A172 (cell line): ENCODE results near the gene SLC25A29. TPM values are rescaled to one million over a fixed set of nuclear protein-coding genes. Genes with fewer than 3 reads are reported as not detected.
"Not testable (repeated sequence)": the region's sequence is repeated elsewhere in the genome, so short reads cannot be mapped to it uniquely, and the experiment has no call there.

ENCODE experiments used
- DNase-seq: peaks from one replicate; pipeline ENCODE4 v3.0.0-alpha.2; 2015; ENCODE audit warnings: low spot score
- total RNA-seq: library from RNA; depleted of rRNA; stranded (reverse); fragments of >200 nt; shearing (Covaris generic); gene quantifications from 2 replicates; pipeline ENCODE4 v1.2.3, GENCODE V29; 2014; rRNA removed

SLC25A29 gene, protein sequence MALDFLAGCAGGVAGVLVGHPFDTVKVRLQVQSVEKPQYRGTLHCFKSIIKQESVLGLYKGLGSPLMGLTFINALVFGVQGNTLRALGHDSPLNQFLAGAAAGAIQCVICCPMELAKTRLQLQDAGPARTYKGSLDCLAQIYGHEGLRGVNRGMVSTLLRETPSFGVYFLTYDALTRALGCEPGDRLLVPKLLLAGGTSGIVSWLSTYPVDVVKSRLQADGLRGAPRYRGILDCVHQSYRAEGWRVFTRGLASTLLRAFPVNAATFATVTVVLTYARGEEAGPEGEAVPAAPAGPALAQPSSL
- total RNA-seq: 34.7 and 37.5 TPM in 2 replicates

DNA sequence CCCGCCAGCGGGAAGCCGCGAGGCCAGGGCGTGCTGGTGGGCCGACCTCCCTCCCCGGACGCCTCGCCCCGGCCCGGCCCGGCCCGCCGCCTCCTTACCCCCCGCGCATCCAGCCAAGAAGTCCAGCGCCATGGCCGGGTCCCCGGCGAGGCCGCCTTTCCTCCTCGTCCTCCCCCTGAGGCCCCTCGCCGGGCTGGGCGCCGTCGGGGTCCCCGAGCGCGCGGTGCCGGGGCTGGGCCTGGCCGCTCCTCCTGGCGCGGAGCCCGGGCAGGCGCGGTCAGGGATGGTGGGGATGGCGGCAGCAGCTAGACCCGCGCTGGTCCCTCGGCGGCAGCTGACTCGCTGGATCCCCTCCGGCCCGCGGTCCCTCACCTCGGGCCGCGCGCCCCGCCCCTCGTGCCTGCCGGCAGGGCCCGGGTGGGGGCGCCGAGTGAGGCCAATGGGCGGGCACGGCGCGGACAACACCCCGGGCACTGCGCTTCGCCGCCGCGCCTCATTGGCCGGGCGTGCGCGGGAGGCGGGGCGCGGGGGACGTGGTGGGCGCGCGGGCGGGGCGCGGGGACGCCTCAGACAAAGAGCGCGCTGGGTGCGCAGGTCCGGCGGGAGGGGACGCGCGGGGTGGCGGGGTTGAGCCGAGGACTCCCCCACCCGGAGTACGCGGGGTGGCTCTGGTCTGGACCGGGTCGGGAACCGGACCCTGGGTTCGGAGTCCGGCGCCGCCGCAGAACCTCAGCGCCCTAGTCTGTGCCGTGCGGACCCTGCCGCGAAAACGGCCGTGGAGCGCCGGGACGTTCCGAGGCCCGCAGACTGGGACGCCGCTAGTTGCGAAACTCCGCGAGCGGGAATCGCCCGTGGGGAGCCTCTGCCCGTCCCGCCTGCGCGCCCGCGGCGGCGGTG, at the start of gene SLC25A29:
Gene SLC25A29 (minus strand): TSS at position 344 of the 897 bp plus-strand sequence. CDS start 212 bp downstream, at position 132.
- DNase-seq: peak; percentile 42

DNA sequence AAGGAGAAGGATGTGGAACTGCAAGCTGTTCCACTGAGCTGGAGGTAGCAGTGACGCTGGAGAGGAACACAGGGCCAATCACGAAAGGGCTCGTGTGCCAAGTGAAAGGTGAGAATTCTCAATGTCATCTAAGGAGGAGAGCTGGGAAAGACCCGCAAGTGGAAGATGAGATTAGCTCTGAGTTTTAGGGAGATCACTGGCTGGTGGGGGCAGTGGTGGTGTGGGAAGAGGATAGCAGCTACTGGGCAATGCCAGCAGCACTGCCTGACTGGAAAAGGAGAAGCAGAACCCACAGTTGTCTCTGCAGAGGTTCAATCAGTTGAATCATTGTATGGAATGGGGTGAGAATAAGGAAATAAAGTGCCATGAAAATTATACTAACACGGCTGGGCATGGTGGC, 44.7 kb upstream of the SLC25A29 start:
- no peak for DNase-seq

GRCh38 chr14:100350276-100350926, 44.2 kb upstream of the SLC25A29 start:
- no peak for DNase-seq

DNA sequence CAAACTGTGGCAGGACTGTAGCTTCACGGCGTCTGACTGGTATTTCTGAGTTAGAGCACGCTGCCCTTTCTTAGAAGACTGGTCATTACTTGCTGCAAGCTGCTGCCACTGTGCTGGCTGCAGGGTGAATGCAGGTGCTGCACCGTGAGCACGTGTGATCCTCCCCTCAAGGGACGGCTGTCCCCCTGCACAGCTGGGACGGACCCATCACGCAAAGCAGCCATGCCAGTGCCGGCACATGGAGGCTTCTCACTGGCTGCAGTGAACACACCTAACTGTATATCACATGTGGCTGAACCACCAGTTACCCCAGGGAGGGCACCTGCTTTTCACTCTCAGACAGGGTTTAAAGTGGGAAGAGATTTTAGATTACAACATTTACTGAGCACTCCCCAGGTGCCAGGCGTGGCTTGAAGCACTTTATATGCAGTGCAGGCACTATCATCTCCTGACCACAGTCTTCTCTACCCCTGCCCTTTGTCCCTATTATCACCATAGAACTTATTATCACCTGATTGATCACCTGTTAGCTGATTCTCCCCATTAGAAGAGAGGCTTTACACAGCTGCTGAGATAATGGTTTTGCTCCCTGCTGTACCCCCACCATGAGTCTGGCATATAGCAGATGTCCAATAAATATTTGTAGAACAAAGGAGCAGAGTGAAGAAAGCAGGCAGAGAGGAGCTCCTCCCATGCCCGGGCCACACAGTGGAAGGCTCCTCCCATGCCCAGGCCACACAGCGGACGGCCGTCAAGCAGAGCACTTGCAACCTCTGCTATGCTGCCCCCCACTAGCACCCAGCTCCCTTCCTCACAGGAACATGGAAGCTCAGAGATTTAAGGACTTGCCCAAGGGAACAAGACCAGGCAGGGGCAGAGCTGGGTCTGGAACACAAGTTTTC, 42.8 kb upstream of the SLC25A29 start:
- no peak for DNase-seq

- DNase-seq: no peak
These were observed 42.0 kb upstream of the SLC25A29 start for GRCh38 chr14:100348253-100348729.

DNA sequence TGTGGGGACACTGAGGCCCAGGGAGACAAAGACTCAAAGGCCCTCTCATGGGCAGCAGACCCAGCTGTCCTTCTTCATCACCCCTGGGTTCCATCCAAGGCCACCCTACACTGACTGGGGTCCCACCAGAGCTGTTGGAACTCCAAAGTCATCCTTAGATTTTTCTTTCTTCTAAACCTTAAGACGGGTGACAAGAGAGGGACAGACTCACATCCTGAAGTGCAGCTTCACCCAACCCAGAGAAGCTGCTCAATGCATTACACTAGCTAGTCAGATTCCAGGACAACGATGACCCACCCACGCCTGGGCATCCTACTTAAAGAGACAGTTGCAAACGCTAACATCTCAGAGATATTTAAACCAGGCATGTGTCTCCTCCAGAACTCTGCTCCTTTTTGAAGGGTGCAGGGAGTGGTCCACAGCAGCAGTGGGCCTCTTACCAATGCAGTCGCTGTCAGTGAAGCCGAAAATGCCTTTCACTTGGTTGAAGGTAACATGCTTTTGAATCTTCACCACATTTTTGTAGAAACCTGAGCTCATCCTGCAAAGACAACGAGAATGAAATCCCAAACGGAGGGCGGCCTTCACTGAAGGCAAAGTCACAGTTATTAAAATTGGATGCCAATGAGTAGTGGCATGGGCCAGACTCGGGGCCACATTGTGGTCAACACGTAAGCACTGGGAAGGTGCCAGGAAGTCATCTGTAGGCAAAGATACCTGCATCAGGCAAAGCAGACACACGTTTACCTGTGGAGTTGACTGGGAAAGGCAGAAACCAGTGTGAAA, 40.3 kb upstream of the SLC25A29 start:
- DNase-seq: no peak

GRCh38 chr14:100345711-100346110, 39.5 kb upstream of the SLC25A29 start:
- no peak for DNase-seq

DNA sequence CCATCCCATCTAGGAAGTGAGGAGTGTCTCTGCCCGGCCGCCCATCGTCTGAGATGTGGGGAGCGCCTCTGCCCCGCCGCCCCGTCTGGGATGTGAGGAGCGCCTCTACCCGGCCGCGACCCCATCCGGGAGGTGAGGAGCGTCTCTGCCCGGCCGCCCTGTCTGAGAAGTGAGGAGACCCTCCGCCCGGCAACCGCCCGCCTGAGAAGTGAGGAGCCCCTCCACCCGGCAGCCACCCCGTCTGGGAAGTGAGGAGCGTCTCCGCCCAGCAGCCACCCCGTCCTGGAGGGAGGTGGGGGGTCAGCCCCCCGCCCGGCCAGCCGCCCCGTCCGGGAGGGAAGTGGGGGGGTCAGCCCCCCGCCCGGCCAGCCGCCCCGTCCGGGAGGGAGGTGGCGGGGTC, 38.4 kb upstream of the SLC25A29 start:
- DNase-seq: not testable (repeated sequence)

DNA sequence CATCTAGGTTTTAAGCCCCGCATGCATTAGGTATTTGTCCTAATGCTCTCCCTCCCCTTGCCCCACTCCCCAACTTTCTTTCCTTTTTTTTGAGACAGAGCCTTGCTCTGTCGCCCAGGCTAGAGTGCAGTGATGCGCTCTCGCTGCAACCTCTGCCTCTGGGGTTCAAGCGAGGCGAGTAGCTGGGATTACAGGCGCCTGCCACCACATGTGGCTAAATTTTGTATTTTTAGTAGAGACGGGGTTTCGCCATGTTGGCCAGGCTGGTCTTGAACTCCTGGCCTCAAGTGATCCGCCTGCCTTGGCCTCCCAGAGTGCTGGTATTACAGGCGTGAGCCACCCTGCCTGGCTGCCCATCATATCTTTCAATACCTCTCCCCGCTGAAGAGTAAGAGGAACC, 36.6 kb upstream of the SLC25A29 start:
- DNase-seq: not testable (repeated sequence)

- DNase-seq: no peak
These were observed 36.0 kb upstream of the SLC25A29 start for GRCh38 chr14:100342195-100342594.

DNA sequence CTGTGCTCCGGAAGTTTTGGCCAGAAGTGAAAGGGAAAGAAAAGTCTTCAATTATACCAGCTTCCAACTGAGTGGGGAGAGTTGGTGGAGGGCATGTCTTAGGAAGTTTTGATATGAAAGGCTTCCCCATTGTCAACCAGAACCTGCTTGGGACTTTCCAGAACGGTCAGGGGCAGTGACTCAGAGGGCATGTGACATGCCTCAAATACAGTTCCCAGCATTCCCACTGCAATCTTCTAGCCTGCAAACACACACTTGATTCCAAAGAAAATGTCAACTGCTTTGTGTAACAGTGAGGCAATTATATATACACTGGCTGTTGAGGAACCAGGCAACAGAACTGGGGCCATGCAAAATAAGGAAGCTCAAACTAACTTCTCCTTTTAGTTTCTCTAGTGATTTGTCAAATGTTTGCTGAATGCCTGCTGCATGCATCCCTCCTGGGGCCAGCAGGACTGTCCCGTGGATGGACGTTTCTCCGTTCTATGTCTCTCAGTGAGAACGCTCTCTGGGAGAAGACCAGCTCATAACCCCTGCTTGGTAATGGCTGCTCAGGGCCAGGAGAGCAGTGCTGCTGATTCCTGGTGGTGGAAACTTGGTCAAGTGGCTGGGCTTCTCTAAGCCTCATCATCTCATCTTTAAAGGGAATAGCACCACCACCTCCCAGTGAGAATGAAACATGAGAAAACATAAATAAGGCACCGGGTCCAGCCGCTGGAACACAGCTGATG, 35.2 kb upstream of the SLC25A29 start:
- DNase-seq: peak; percentile 70

DNA sequence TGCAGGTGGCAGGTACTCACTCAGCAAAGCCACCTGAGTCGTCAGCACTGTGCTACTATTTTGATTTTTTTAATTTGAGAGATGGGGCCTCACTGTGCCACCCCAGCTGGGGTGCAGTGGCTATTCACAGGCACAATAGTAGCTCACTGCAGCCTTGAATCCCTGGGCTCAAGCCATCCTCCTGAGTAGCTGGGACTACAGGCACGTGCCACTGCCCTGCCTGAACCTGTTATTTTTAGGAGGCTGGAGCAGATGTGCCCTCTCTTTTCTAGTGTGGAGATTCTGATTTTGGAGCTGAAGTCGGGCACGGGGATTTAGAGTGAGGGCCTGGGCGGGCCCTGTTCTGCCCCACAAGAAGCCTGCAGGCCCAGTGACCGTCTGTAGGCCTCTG, 34.2 kb upstream of the SLC25A29 start:
- no peak for DNase-seq

DNA sequence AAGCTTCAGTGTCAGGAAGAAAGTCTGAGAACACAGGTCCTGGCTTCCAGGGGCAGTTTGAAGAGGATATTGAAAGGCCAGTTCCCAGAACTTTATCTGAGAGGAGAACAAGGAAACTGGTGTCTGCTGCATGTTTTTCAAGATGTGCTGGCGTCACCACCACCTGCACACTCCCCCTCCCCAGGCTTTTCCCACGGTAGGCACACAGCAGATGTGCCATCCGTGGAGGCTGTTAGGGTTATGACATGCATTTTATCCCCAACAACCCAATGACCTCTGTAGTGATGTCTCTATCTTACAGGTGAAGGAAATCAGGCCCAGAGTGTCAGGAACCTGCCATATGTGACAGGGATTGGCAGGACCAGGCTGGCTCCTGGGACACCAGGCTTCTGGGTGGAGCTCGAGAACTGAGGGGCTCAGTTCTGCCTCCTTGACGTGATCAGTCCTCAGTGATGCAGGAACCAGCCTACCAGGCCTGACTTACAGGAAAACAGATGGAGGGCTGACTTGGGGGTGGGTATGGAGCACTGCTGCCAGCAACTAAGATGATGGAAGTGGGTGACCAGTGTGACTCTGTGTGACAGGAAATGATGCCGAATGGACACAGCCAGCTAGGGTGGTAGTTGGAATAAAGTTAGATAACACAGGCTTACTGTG, 33.6 kb upstream of the SLC25A29 start:
- DNase-seq: no peak

- DNase-seq: no peak
These were observed 30.6 kb upstream of the SLC25A29 start for GRCh38 chr14:100336618-100337530.

- no peak for DNase-seq
These were observed 28.7 kb upstream of the SLC25A29 start for GRCh38 chr14:100334904-100335303.

DNA sequence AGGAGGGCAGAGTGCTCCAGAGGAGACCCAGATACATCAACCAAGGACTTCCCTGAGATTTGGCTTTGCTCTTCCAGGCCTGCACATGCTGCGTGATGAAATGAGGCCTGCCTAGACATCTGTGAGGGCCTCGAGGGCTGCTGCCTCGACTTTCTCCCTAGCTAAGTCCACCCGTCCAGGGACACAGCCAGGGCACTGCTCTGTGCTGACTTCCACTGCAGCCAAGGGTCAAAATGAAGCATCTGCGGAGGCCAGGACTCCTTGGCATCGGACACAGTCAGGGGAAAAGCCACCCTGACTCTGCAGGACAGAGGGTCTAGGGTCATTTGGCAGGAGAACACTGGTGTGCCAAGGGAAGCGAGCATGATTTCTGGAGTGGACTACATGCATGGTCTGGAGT, 27.6 kb upstream of the SLC25A29 start:
- no peak for DNase-seq

DNA sequence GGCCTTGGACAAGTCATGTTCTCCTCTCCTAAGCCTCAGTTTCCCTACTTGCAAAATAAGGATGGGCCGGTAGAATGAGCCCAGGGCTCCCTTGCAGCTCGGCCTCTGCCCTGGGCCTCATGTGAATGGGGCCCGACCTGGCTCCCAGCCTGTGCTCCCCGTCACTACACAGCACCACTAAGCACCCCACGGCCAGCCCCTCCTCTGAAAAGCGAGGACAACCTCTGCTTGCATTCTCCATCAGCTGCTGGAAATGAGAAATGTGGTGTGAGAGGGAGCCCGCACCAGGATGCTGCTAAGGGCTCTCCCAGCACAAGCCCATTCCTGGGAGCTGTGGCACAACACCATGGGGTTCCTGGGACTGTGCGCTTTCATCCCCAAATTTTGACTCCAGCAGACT, 27.1 kb upstream of the SLC25A29 start:
- DNase-seq: no peak

GRCh38 chr14:100332797-100333196, 26.6 kb upstream of the SLC25A29 start:
- no peak for DNase-seq
